Coronary artery (tissue), 2 donors: ENCODE measurements around the gene GAN.

Source experiments
- DNase-seq: peaks from one replicate; pipeline ENCODE4 v3.0.0-alpha.2; 2017; ENCODE audit warnings: low spot score
- H3K27ac ChIP-seq, 2 donors: fragments of 200-600 bp; sonication (generic); one replicate each; pipeline ENCODE4 v1.5.1; 2016 to 2019
- H3K4me3 ChIP-seq: fragments of 200-600 bp; sonication (generic); 2 replicates; pipeline ENCODE4 v1.5.1; 2016; ENCODE audit warnings: mild to moderate bottlenecking, moderate library complexity
- TF ChIP-seq, protein P1 (sequence below): fragments of 200-600 bp; sonication (generic); IDR thresholded peaks from one replicate; pipeline ENCODE4 v1.5.1; 2019; ENCODE audit warnings: antibody characterized with exemption

Gene GAN

GRCh38 chr16:81283044-81283443 lies 31.7 kb upstream of the GAN start:
- TF ChIP-seq, protein P1, sequence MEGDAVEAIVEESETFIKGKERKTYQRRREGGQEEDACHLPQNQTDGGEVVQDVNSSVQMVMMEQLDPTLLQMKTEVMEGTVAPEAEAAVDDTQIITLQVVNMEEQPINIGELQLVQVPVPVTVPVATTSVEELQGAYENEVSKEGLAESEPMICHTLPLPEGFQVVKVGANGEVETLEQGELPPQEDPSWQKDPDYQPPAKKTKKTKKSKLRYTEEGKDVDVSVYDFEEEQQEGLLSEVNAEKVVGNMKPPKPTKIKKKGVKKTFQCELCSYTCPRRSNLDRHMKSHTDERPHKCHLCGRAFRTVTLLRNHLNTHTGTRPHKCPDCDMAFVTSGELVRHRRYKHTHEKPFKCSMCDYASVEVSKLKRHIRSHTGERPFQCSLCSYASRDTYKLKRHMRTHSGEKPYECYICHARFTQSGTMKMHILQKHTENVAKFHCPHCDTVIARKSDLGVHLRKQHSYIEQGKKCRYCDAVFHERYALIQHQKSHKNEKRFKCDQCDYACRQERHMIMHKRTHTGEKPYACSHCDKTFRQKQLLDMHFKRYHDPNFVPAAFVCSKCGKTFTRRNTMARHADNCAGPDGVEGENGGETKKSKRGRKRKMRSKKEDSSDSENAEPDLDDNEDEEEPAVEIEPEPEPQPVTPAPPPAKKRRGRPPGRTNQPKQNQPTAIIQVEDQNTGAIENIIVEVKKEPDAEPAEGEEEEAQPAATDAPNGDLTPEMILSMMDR: no peak
- no peak for DNase-seq
- Histone ChIP-seq H3K4me3 (no peak overlapping the region), H3K27ac (no peak overlapping the region)

- H3K27ac ChIP-seq: no peak overlapping the region
- no peak for DNase-seq
- TF ChIP-seq, protein P1: no peak
- H3K4me3 ChIP-seq: no peak overlapping the region
Measured at GRCh38 chr16:81284995-81285600, 29.7 kb upstream of the GAN start.

- H3K4me3 ChIP-seq: no peak overlapping the region
- DNase-seq: no peak
- TF ChIP-seq, protein P1: no peak
- no peak overlapping the region for H3K27ac ChIP-seq
Measured at GRCh38 chr16:81286190-81286589, 28.6 kb upstream of the GAN start.

DNA sequence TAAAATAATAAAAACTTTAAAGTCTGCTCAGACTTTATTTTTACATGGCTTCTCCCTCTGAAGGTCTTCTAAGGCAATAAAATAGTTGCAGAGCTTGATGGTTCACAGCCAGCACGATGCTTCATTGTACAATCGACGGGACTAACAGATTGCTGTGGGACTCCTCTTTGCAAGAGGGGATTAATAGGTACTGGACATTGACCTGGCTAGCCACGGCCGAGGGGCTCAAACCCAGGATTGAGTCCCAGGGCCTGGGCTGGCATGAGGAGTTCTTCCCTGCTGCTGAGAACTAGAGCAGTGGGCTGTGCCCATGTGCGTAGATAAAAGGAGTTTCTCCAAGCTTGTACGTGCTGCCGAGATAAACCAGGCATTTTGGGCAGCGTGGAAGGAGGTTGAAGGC lies 23.6 kb upstream of the GAN start:
- Histone ChIP-seq H3K4me3 (no peak overlapping the region), H3K27ac (no peak overlapping the region)
- TF ChIP-seq, protein P1: no peak

DNA sequence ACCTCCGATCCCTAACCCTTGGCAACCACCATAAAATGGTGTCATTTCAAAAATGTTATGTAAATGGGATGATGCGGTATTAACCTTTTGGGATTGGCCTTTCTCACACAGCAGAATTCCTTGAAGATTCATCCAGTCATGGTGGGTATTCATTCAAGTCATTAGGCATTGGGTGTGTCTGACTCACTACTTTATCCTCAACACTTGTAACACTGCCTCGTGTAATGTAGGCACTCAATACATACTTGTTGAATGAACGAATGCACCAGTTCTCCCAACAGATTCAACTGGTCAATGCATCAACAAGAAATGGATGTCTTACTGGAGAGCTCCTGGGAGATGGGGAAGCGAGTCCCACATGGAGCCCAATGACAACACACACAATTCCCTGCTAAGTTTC lies 21.8 kb upstream of the GAN start:
- no peak for DNase-seq
- Histone ChIP-seq H3K4me3 (no peak overlapping the region), H3K27ac (no peak overlapping the region)
- TF ChIP-seq, protein P1: no peak

More for the DNA sequence above, 23.6 kb upstream of the GAN start:
- DNase-seq: no peak

DNA sequence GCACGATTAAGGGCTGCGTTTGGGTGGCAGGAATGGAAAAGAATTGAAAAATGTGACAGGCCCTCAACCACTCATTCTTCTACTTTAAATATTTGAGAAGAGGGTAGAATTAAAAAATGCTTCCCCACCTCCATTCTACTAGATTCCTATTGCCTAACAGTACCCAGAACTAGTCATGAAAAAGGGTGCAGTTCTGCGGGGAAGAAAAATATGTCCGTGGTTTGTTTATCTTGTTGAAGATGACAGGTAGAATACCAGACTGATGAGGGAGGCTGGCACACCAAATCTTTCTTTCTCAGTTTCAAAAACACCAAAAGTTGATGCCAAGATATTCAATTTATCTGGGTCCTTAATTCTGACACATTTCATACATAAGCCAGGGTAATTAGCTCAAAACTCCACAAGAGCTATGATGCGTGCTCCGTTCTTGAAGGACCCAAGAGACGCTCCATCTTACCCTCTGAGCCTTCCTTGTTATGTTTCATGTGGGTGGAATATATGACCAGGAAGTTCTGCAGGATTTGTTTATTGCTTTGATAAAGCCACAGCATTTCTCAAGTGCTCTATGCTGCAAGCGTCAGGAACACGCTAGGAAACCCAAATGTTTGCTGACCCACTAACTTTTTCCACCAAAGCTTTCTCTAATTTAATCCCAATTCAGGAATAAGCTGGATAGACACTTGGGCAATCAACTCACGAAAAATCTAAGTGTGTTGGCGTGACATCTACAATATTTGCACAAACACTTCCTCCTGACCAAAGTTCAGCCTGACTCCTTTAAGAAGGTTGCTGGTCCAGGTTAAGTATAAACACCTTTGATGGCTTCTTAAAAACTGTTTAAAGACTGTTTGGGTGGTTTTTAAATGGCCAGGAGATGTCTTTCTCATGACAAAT lies 20.6 kb upstream of the GAN start:
- no peak overlapping the region for H3K4me3 ChIP-seq
- DNase-seq: no peak
- TF ChIP-seq, protein P1: no peak
- no peak overlapping the region for H3K27ac ChIP-seq

DNA sequence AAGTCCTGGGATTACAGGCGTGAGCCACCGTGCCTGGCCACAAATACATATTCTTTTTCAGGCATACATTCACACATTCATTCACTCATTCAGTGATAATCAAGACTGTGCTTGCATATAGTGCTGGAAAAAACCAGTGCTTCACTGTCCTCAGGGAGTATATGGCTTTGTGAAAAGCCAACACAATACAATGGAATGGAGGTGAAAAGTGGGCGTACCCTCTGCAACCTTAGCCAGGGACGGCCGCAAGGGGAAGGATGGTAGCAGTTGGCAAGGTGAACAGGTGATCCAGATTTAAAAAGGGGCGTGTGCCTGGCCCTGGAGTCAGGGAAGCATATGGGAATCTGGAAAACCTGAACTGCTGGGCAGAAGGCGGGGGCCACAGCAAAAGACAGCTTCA lies 18.1 kb upstream of the GAN start:
- Histone ChIP-seq H3K4me3 (no peak overlapping the region), H3K27ac (no peak overlapping the region)
- TF ChIP-seq, protein P1: no peak
- DNase-seq: no peak
